Activated CD8-positive, alpha-beta T cell treated with anti-CD3 and anti-CD28 coated beads, Interleukin-2, amount 10 ng/mL, durations not matched to agents 7 days and 5 days (primary cell): ENCODE measurements around the gene CFAP300. TPM values are rescaled to one million over a fixed set of nuclear protein-coding genes. Genes with fewer than 3 reads are reported as not detected.

Experiments used
- ATAC-seq: fragments of 150-1000 bp; cut with Tn5 transposase; one replicate; pipeline ENCODE4 v1.10.0; 2021; ENCODE audit warnings: moderate library complexity
- CTCF ChIA-PET: fragments of 350-600 bp; sonication (Branson Sonifier 250); formaldehyde crosslinking; loops from one replicate; lab custom pipeline; 2021; ENCODE audit warnings: antibody characterized with exemption; lab: Charles Lee
- POLR2A ChIA-PET: fragments of 350-600 bp; sonication (Branson Sonifier 250); formaldehyde crosslinking; loops from one replicate; lab custom pipeline; 2021; ENCODE audit warnings: antibody characterized with exemption; lab: Charles Lee
- DNase-seq: peaks from one replicate; pipeline ENCODE4 v3.0.0-alpha.2; 2020
- H3K27ac Mint-ChIP-seq: one replicate; pipeline ENCODE4 v1.8.0; 2021; ENCODE audit warnings: mild to moderate bottlenecking, mixed read lengths
- H3K27me3 Mint-ChIP-seq: one replicate; pipeline ENCODE4 v1.8.0; 2021; ENCODE audit warnings: low read depth, mixed read lengths
- H3K36me3 Mint-ChIP-seq: one replicate; pipeline ENCODE4 v1.8.0; 2021; ENCODE audit warnings: low read depth, mixed read lengths
- H3K4me1 Mint-ChIP-seq: one replicate; pipeline ENCODE4 v1.8.0; 2021; ENCODE audit warnings: low read depth, mixed read lengths
- H3K4me3 Mint-ChIP-seq: one replicate; pipeline ENCODE4 v1.8.0; 2021; ENCODE audit warnings: mild to moderate bottlenecking, mixed read lengths
- H3K9me3 Mint-ChIP-seq: one replicate; pipeline ENCODE4 v1.8.0; 2022; ENCODE audit warnings: mixed read lengths; ENCODE audit not compliant: insufficient read depth
- total RNA-seq, 2 experiments: library from RNA; stranded (reverse); gene quantifications; one replicate each; pipeline ENCODE4 v1.2.3, GENCODE V29; 2021

CFAP300 gene
- total RNA-seq, 2 experiments from 2014 or later, result not detected

DNA sequence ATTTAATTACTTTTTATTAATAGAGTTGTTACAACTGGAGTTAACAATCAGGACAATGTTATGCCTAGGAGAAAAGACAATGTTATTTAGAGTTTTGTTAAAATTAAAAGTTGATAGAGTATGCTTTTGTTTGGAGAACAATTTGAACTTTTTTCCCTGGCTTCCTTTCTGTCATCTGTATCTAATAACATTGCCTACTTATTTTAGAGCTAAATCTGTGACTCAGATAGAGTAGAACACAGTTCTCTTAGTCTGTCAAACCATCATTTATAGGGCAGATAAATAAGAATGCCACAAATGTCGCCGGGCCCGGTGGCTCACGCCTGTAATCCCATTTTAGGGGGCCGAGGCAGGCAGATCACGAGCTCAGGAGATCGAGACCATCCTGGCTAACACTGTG lies 34.1 kb downstream of the CFAP300 start:
- Mint-ChIP-seq H3K9me3 (no peaks in the 10 kb centered on the region), H3K4me1 (no peaks in the 10 kb centered on the region), H3K27me3 (peaks cover 3% of the 10 kb centered on the region), H3K36me3 (no peaks in the 10 kb centered on the region), H3K27ac (no peak overlapping the region), H3K4me3 (no peak overlapping the region)
- ChIA-PET POLR2A (no interaction called here), CTCF (no interaction called here)
- no peak for ATAC-seq
- no peak for DNase-seq

DNA sequence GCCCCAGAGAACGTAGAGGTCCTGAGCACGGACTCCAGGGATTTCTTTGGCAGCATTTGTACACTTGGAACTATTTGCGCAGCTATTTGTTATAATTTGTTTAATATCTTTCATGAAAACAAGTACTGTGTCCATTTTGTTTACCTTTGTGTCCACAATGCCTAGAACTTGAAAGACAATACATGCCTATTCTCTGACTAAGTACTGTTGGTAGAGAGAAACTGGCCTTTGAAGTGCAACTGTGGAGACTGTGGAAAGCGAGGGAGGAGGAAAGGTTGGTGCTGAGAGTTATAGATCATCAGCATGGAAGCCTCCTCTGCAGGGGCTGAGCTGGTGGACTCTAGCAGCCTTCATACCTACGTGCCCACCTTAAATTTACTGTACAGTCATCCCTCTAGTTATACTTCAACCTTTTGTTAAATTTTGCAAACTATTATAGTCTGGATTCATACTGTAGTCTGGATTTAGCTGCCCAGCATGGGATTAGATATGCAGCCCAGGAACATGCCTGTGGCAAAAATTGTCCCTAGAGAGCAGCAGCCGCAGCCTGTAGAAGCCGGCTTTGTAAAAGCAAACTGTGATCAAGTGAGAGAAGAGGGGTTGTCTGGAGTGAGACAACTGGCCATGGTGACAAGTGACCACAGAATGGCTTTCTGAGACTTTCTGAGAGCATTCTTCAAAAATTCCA lies 38.8 kb downstream of the CFAP300 start:
- H3K27ac Mint-ChIP-seq, result no peak overlapping the region
- no peaks in the 10 kb centered on the region for H3K4me1 Mint-ChIP-seq
- H3K36me3 Mint-ChIP-seq, result no peaks in the 10 kb centered on the region
- ChIA-PET POLR2A (no interaction called here), CTCF (no interaction called here)
- no peaks in the 10 kb centered on the region for H3K9me3 Mint-ChIP-seq
- peaks cover 2% of the 10 kb centered on the region for H3K27me3 Mint-ChIP-seq
- H3K4me3 Mint-ChIP-seq, result no peak overlapping the region
- DNase-seq (no peak), ATAC-seq (no peak)

DNA sequence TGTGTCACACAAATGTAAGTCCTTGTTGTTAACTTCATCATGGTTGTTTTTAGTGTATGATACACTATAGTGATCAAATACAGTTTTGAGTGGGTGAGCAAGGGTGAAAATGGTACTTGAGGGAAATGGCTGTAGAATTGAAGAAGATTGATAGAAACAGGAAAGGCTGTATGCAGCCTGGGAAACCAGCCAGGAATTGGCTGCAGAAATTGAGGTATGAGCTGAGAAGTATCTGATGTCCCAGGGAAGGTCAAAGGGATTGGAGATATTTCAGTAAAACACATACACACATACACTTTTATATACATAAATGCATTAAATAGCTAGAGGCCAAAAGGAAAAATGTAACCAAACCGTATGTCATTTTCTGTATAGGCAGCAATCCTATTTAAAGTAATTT lies 49.9 kb downstream of the CFAP300 start:
- no peaks in the 10 kb centered on the region for H3K4me1 Mint-ChIP-seq
- CTCF ChIA-PET, result no interaction called here

DNA sequence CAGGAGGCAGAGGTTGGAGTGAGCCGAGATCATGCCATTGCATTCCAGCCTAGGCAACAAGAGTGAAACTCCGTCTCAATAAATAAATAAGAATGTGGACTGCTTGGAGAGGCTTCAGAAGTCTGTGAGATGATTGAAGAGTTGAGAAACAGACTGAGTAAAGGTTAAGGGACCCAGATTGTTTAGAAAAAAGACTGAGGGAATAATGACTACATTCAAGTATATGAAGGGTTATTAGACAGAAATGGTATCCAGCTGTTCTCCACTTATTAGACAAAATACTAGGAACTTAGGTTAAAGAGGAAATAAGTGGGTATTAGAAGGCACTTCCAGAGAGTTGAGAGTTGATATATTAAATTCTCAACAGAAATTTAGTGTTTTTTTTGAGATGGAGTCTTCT lies 52.5 kb downstream of the CFAP300 start:
- no peaks in the 10 kb centered on the region for H3K36me3 Mint-ChIP-seq
- ChIA-PET CTCF (no interaction called here), POLR2A (no interaction called here)
- DNase-seq (no peak), ATAC-seq (no peak)
- no peaks in the 10 kb centered on the region for H3K27me3 Mint-ChIP-seq
- H3K4me3 Mint-ChIP-seq, result no peak overlapping the region
- no peak overlapping the region for H3K27ac Mint-ChIP-seq
- H3K4me1 Mint-ChIP-seq, result no peaks in the 10 kb centered on the region
- H3K9me3 Mint-ChIP-seq, result no peaks in the 10 kb centered on the region

More for the DNA sequence above, 49.9 kb downstream of the CFAP300 start:
- no peak for DNase-seq
- H3K9me3 Mint-ChIP-seq, result no peaks in the 10 kb centered on the region
- H3K27ac Mint-ChIP-seq, result no peak overlapping the region
- POLR2A ChIA-PET, result no interaction called here
- no peak for ATAC-seq
- H3K36me3 Mint-ChIP-seq, result no peaks in the 10 kb centered on the region
- H3K4me3 Mint-ChIP-seq, result no peak overlapping the region
- no peaks in the 10 kb centered on the region for H3K27me3 Mint-ChIP-seq

DNA sequence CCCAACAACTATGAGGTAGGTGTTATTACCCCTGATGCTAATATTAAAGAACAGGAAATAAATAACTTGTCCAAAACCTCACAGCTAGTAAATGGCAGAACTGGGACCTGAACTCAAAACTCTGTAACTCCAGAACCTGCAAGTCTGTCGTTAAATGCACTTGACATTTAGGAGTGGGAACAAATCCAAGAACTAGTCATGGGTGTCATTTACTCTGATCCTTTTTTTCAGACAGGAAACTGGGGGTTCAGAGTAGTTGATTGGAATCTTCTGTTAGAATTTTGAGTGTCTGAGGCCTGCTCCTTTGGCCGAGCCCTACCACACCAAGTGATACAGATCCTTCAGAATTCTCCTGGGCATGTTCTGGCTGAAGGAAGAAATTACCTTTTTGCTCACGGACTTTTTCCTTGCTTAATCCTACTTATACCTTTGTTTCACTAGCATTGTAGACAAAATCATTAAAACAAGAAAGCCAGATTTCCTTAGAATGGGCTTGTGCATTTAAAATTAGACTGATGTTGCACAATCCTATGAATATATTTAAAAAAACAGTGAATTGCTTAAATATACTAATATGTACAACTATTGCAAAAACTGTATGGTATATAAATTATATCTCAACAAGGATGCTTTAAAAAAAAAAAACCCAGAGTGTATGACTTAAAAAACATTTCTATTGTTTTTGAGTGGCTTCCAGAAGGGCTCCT lies 61.6 kb downstream of the CFAP300 start:
- ATAC-seq (no peak), DNase-seq (no peak)
- Mint-ChIP-seq H3K4me1 (peaks cover 16% of the 10 kb centered on the region), H3K4me3 (peak overlapping the region; percentile 88), H3K27ac (no peak overlapping the region), H3K27me3 (peaks cover 41% of the 10 kb centered on the region), H3K9me3 (no peaks in the 10 kb centered on the region), H3K36me3 (no peaks in the 10 kb centered on the region)
- POLR2A ChIA-PET, result no interaction called here
- CTCF ChIA-PET, result no interaction called here

DNA sequence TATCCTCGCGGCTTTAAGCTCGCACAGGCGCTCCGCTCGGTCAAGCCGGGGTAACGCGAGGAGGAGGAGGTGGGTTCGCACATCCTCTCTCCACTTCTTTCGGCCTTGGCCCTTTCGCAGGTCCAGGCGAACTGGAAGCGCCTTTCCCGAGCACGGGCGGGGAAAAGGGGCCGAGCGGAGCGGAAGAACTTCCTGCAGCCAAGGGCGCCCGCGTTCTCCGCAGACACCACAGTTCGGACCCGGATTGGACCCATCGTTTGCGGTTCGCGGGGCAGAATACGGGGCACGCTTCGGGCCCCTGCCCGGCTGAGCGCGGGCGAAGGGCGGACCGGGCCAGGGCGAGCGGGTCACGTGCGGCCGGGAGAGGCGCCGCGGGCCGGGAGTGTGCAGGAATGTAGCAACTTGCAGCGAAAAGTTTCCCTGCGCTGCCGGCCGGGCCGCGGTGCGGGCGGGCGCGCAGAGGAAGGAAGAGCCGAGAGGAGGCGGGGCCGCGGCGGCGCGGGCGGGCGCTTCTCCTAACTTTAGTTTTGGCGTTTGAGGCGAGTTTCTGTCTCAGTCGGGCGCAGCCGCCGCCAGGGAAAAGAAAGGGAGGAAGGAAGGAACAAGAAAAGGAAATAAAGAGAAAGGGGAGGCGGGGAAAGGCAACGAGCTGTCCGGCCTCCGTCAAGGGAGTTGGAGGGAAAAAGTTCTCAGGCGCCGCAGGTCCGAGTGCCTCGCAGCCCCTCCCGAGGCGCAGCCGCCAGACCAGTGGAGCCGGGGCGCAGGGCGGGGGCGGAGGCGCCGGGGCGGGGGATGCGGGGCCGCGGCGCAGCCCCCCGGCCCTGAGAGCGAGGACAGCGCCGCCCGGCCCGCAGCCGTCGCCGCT lies 62.9 kb downstream of the CFAP300 start, which contains the start of gene YAP1:
TSS of gene YAP1 (plus strand) at position 552 of the 865 bp plus-strand sequence. CDS start 402 bp downstream, outside the sequence.
- DNase-seq, result peak; percentile 68
- CTCF ChIA-PET, result no interaction called here
- peaks cover 16% of the 10 kb centered on the region for H3K4me1 Mint-ChIP-seq
- no peaks in the 10 kb centered on the region for H3K36me3 Mint-ChIP-seq
- peak; percentile 85 for ATAC-seq
- peak within 1 kb of the TSS; percentile 18 for H3K27ac Mint-ChIP-seq
- H3K4me3 Mint-ChIP-seq, result peak within 1 kb of the TSS; percentile 88
- H3K27me3 Mint-ChIP-seq, result peaks cover 46% of the 10 kb centered on the region
- POLR2A ChIA-PET, result no interaction called here
- H3K9me3 Mint-ChIP-seq, result no peaks in the 10 kb centered on the region

DNA sequence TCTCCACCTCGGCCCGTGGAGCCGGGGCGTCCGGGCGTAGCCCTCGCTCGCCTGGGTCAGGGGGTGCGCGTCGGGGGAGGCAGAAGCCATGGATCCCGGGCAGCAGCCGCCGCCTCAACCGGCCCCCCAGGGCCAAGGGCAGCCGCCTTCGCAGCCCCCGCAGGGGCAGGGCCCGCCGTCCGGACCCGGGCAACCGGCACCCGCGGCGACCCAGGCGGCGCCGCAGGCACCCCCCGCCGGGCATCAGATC lies 63.4 kb downstream of the CFAP300 start:
- DNase-seq (no peak), ATAC-seq (no peak)
- no peak overlapping the region for H3K27ac Mint-ChIP-seq

DNA sequence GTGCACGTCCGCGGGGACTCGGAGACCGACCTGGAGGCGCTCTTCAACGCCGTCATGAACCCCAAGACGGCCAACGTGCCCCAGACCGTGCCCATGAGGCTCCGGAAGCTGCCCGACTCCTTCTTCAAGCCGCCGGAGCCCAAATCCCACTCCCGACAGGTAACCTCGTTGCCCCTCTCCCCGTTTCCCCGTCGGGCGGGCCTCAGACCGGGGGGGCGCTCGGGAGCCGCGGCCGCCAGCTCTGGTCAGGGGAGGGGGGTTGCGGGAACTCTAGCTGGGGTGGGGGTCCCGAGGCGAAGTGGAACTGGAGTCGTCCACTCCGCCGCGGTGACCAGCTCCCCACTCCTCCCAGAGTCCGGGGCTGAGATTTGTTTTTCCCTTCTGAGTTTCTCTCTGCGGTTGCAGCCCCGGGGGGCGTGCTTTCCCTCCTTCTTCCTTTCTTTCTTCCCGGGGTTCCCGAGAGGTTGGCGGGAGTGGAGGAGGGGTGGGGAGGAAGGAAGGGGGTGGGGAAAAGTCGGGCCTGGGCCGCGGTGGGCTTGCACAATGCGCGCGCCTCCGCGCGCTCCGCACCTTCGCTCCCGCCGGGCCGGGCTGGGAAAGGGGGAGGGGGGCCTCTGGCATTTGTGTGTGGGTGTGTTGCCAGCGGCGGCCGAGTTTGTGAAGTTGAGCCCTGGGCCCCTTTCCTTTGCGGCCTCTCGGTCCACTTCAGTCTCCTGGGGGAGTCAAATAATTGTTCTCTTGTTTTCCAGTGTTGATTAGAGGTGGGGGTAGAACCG lies 64.0 kb downstream of the CFAP300 start:
- Mint-ChIP-seq H3K27me3 (peaks cover 49% of the 10 kb centered on the region), H3K4me1 (peaks cover 16% of the 10 kb centered on the region), H3K36me3 (no peaks in the 10 kb centered on the region), H3K4me3 (peak overlapping the region; percentile 60), H3K9me3 (no peaks in the 10 kb centered on the region), H3K27ac (no peak overlapping the region)
- POLR2A ChIA-PET, result no interaction called here
- DNase-seq (no peak), ATAC-seq (no peak)
- CTCF ChIA-PET, result no interaction called here

More for the DNA sequence above, 63.4 kb downstream of the CFAP300 start:
- Mint-ChIP-seq H3K9me3 (no peaks in the 10 kb centered on the region), H3K27me3 (peaks cover 48% of the 10 kb centered on the region), H3K36me3 (no peaks in the 10 kb centered on the region), H3K4me1 (peaks cover 16% of the 10 kb centered on the region), H3K4me3 (no peak overlapping the region)
- CTCF ChIA-PET, result no interaction called here
- POLR2A ChIA-PET, result no interaction called here

DNA sequence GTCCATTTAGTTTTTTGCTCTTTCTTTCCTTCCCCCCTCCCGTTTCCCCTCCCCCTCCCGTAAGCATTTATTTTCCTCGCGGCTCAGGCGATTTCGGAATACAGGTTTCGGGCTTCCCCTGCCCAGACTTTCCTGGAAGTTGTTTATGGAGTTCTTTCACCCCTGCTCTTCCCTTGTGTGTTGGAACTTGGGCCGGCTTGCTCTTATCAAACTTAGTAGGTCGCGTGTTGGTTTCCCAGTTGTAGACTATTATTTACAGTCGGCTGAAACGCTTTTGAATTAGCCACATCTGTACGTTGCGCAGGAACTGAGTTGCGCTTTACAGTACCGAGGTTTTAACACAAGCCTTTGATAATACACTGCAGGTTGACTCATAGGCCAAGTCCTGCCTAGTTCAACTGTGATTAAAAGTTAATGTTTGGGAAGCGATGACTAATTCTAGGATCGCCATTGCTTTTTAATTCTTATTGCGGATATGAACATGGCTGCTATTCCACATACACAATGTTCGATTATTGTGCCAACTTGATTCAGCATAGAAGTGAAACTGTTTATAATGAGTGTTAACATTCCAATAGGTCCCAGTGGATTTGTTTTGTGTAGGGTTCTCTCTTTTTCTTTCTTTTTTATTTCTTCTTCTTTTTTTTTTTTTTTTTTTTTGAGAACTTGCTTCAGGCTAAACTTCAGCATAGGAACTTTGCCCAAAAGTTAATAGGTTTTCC lies 64.7 kb downstream of the CFAP300 start:
- Mint-ChIP-seq H3K9me3 (no peaks in the 10 kb centered on the region), H3K36me3 (no peaks in the 10 kb centered on the region), H3K4me1 (peaks cover 16% of the 10 kb centered on the region), H3K27ac (no peak overlapping the region), H3K4me3 (peak overlapping the region; percentile 60), H3K27me3 (peaks cover 56% of the 10 kb centered on the region)
- ChIA-PET POLR2A (no interaction called here), CTCF (no interaction called here)
- ATAC-seq, result no peak
- DNase-seq, result peak; percentile 22

DNA sequence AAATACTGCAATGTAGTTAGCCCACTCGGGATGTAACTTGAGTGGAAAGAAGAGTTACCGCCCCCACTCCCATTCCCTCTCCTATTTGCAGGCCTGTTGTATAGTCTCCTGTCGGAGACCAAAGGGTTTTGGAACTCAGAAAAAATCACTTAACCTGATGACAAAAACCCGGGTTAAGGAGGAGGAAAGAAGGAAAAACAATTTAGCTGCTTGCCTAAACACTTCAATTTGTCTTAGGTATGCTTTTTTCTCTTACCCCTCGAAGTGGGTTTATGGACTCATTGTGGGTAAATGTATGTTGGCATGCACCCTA lies 65.2 kb downstream of the CFAP300 start:
- H3K9me3 Mint-ChIP-seq, result no peaks in the 10 kb centered on the region
- H3K36me3 Mint-ChIP-seq, result no peaks in the 10 kb centered on the region
- POLR2A ChIA-PET, result no interaction called here
- peaks cover 16% of the 10 kb centered on the region for H3K4me1 Mint-ChIP-seq
- H3K4me3 Mint-ChIP-seq, result no peak overlapping the region
- peak overlapping the region; percentile 15 for H3K27ac Mint-ChIP-seq
- DNase-seq, result no peak
- no peak for ATAC-seq
- CTCF ChIA-PET, result no interaction called here
- H3K27me3 Mint-ChIP-seq, result peaks cover 54% of the 10 kb centered on the region

DNA sequence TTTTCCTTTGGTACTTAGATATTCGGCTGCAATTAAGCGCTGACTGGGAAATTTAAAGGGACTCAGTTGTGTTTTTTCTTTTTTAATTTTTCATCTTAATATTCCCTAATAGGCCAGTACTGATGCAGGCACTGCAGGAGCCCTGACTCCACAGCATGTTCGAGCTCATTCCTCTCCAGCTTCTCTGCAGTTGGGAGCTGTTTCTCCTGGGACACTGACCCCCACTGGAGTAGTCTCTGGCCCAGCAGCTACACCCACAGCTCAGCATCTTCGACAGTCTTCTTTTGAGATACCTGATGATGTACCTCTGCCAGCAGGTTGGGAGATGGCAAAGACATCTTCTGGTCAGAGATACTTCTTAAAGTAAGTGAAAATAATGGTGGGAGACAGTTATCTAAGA lies 66.8 kb downstream of the CFAP300 start:
- H3K36me3 Mint-ChIP-seq, result no peaks in the 10 kb centered on the region
- H3K4me1 Mint-ChIP-seq, result peaks cover 14% of the 10 kb centered on the region
- POLR2A ChIA-PET, result no interaction called here
- no peak overlapping the region for H3K4me3 Mint-ChIP-seq
- DNase-seq (no peak), ATAC-seq (no peak)
- CTCF ChIA-PET, result no interaction called here
- peaks cover 52% of the 10 kb centered on the region for H3K27me3 Mint-ChIP-seq
- no peaks in the 10 kb centered on the region for H3K9me3 Mint-ChIP-seq
- H3K27ac Mint-ChIP-seq, result no peak overlapping the region
